GM18519 (cell line): ENCODE data around the gene TRIM52.
A peak's percentile ranks its signal among the peaks of the same experiment; 100 is the strongest.

ENCODE experiments used
- ATAC-seq: cut with Tn5 transposase; IDR thresholded peaks from one replicate; pipeline ENCODE4 v1.9.1; 2021; ENCODE audit warnings: mild to moderate bottlenecking, moderate library complexity; ENCODE audit not compliant: unreplicated experiment, low FRiP score

The TRIM52 gene

GRCh38 chr5:181234455-181235306 is 26.3 kb downstream of the TRIM52 start:
- ATAC-seq: no peak

GRCh38 chr5:181233801-181234454 is 27.0 kb downstream of the TRIM52 start:
- no peak for ATAC-seq

GRCh38 chr5:181233088-181233800 is 27.7 kb downstream of the TRIM52 start:
- no peak for ATAC-seq

GRCh38 chr5:181232593-181232992 is 28.4 kb downstream of the TRIM52 start:
- no peak for ATAC-seq

- no peak for ATAC-seq
Measured at GRCh38 chr5:181231432-181231831, 29.5 kb downstream of the TRIM52 start.

- no peak for ATAC-seq
Measured at GRCh38 chr5:181230551-181230950, 30.4 kb downstream of the TRIM52 start.

- ATAC-seq: no peak
Measured at GRCh38 chr5:181229996-181230395, 30.9 kb downstream of the TRIM52 start.

GRCh38 chr5:181224390-181225229 is 36.3 kb downstream of the TRIM52 start:
- ATAC-seq: no peak

GRCh38 chr5:181223729-181224389 is 37.1 kb downstream of the TRIM52 start:
- no peak for ATAC-seq

- peak; percentile 50 for ATAC-seq
Measured at GRCh38 chr5:181223058-181223728, 37.8 kb downstream of the TRIM52 start, which contains the start of gene TRIM41. Gene TRIM41 (plus strand): TSS chr5:181223281. CDS start chr5:181224000, 719 bp downstream.

GRCh38 chr5:181222630-181223057 is 38.3 kb downstream of the TRIM52 start:
- ATAC-seq: no peak

GRCh38 chr5:181221792-181222629 is 38.9 kb downstream of the TRIM52 start:
- ATAC-seq: peak; percentile 24

GRCh38 chr5:181221105-181221791 is 39.7 kb downstream of the TRIM52 start:
- no peak for ATAC-seq

- ATAC-seq: no peak
Measured at GRCh38 chr5:181220178-181220515, 40.8 kb downstream of the TRIM52 start.

- no peak for ATAC-seq
Measured at GRCh38 chr5:181219262-181220177, 41.4 kb downstream of the TRIM52 start.

- ATAC-seq: no peak
Measured at GRCh38 chr5:181218795-181219124, 42.2 kb downstream of the TRIM52 start.

- ATAC-seq: no peak
Measured at GRCh38 chr5:181217803-181218062, 43.2 kb downstream of the TRIM52 start.
